GM12874 (cell line): ENCODE results near the gene AHCYL2.

Source experiments
- TF ChIP-seq, protein P1 (sequence below): IDR thresholded peaks from 2 replicates; pipeline ENCODE4 v1.5.1; 2011; ENCODE audit warnings: low read depth, mild to moderate bottlenecking, control low read depth, low read length, moderate library complexity; ENCODE audit not compliant: insufficient read depth

Gene AHCYL2

DNA sequence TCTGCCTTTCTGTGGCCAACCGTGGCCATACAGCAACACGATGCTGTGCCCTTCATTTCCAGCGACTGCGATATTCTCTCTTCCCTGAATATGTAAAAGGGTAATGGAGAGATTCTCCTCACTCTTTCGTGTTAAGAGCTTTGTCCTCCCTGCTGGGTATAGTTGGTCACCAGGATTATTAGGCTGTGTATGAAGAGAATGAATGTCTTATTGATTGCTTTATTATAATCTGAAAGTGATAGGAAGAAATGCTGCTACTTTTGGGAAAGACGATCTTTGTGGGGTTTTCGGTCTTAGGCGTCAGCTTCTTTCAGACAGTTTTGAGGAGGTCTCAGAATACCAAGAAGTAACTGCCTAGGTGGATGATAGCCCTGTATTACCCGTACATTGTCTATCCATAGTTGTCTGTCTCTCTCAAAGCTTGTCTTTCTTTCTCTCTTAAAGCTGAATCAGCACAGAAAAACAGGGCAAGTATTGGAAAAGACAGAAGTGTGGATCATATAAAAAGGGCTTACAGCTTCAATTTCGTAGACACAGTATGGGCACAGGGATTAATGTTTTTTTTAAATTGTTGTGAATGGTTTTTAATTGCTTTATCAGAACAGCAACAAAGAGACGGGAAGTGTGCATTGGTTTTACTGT, 1.2 kb downstream of the AHCYL2 start:
- TF ChIP-seq, protein P1, sequence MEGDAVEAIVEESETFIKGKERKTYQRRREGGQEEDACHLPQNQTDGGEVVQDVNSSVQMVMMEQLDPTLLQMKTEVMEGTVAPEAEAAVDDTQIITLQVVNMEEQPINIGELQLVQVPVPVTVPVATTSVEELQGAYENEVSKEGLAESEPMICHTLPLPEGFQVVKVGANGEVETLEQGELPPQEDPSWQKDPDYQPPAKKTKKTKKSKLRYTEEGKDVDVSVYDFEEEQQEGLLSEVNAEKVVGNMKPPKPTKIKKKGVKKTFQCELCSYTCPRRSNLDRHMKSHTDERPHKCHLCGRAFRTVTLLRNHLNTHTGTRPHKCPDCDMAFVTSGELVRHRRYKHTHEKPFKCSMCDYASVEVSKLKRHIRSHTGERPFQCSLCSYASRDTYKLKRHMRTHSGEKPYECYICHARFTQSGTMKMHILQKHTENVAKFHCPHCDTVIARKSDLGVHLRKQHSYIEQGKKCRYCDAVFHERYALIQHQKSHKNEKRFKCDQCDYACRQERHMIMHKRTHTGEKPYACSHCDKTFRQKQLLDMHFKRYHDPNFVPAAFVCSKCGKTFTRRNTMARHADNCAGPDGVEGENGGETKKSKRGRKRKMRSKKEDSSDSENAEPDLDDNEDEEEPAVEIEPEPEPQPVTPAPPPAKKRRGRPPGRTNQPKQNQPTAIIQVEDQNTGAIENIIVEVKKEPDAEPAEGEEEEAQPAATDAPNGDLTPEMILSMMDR = no peak

DNA sequence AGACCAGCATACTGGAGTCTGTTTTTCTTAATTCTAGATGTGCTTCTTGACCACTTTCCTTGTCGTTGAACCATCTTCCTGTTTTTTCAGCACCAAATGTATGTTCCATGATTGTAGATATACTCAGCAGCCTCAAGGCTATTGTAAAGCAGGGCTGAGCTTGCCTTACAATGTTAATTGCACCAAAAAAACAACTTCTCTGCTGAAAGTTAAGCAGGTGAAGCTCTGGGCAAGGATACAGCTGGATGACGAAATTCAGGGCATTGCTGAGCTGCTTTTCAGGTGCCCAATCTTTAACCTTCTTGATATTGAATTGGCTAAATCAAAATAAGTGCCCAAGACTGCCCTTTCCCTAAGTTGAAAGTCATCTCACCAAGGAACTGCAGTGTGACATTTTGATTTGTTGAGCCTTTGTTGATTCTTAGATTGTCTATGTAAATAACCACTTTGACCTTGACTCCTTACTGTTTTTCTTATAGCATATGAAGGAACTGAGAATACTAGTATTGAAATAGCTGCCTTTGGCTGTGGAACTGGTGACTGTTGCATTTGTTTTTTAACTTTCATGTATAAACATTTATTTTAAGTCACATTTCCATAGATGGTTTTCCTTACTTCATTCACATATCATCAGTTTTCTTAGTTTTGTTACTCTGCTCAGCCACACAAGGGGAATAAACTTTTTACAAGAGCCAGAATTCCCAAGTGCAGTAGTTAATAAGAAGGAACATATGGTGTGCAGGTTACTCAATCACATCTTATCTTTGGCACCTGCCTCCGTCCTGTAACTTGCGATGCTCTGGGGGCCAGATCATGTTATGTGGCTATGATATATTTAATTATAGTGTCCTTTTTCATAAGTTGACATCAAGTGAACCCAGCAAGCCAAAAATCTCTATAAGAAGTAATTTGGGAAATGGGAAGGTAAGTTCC, 3.1 kb downstream of the AHCYL2 start:
- TF ChIP-seq, protein P1 = no peak

DNA sequence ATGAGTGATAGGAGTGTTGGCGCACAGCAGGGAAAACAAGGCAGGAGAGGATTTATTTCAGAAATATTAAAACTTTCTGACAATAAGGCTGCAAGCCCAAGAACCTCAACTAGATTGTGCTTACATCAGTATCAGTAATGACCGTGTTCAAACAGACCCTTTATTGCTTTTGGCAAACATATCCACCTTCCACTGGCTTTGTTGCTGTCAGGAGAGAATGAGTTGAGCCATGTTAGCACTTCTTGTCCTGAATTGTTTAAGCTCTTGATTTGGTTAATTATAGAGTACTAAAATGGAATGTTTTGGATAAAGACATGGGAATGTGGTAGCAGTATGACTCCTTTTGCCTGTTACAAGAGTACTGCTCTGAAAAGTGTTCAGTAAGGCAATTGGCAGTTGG, 3.8 kb downstream of the AHCYL2 start:
- TF ChIP-seq, protein P1 = no peak

DNA sequence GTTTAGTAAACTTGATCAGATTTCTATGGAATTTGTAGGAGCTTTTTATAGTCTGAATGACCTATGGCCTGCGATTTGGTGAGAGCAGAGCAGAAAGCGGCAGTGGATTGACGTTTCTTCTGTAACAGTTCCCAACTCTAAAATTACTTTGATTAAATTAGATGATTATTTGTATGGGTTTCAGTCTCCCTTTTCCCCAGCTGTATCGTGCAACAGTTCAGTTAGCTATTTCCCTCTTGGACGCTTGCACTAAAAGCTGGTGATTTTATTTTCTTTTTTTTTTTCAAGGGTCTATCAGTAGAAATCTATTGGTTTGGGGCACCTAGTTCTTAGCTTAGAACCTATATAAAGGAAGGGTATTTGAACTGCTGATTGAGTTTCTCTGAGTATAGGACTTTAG, 6.8 kb downstream of the AHCYL2 start:
- TF ChIP-seq, protein P1 = no peak

DNA sequence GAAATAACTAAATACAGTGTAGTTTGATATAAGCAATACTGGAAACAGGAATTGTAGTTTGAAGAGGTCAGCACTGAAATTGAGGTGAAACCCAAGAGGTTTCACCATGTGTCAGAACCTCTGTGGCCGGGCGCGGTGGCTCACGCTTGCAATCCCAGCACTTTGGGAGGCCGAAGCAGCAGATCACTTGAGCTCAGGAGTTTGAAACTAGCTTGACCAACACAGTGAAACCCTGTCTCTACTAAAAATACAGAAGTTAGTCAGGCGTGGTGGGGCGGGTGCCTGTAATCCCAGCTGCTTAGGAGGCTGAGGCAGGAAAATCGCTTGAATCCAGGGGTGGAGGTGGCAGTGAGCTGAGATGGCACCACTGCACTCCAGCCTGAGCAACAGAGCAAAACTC, 13.7 kb downstream of the AHCYL2 start:
- TF ChIP-seq, protein P1 = no peak

DNA sequence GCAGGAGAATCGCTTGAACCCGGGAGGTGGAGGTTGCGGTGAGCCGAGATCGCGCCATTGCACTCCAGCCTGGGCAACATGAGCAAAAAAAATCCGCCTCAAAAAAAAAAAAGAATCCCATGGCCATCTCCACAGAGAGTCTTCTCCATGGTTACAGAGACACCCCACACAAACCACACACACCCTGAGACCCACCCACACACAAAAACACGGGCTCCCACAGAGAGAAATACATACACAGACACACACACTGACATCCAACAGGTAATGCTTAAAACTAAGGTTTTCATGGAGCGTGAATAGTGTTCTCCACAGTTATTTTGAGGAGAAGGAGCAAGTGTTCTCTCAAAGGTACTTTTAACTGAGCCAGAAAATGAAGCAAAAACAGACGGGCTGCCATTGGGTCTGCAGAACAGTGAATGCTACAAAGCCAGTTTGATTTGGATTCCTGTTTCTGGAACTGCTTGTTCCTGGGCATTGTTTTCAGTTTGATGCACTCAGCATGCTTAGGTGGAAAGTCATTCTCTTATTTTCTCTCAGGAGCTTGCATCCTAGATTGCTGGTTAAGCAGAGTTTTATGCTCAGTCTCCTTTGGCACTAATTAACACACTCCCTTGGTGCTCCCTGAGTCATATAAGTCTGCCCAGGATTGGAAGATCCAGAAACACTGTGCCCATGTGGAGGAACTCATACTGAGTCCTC, 15.4 kb downstream of the AHCYL2 start:
- TF ChIP-seq, protein P1 = no peak

DNA sequence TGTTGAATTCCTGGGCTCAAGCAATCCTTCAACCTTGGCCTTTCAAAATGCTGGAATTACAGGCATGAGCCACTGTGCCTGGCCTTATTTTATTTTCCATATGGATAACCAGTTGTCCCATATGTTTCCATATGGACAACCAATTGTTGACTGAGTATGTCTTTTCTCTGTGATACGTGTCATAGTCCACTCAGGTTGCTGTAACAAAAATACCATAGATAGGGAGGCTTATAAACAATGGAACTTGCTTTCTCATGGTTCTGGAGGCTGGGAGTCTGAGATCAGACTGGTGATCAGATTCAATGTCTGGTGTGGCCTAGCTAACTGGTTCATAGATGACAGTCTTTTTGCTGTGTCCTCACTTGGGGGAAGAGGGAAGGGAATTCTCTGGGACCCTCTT, 19.4 kb downstream of the AHCYL2 start:
- TF ChIP-seq, protein P1 = no peak
